GM12878 (cell line): Measurements from ENCODE around the gene ACTRT3.

Experiments
- BHLHE40 ChIP-seq, 2 experiments: fragments of 450-650 bp in 1 of 2; IDR thresholded peaks; 2 replicates each; pipeline ENCODE4 v1.6.1; 2011 to 2017; ENCODE audit warnings: low read depth in 2 of 2, borderline replicate concordance in 1 of 2, improper control_type of control experiment in 1 of 2, low read length in 1 of 2, mild to moderate bottlenecking in 1 of 2
- POLR2A ChIP-seq: IDR thresholded peaks from 2 replicates; pipeline ENCODE4 v1.6.1; 2011; ENCODE audit warnings: low read depth, mild to moderate bottlenecking, low read length
- SRF ChIP-seq, 2 experiments: IDR thresholded peaks; 2 replicates each; pipeline ENCODE4 v1.6.1; 2011; ENCODE audit warnings: low read depth in 2 of 2, low read length in 2 of 2, mild to moderate bottlenecking in 1 of 2, moderate library complexity in 1 of 2
- ZBTB4 ChIP-seq: fragments of 450-650 bp; formaldehyde crosslinking; IDR thresholded peaks from 2 replicates; pipeline ENCODE4 v1.4.0; 2022; ENCODE audit warnings: mild to moderate bottlenecking, moderate library complexity

GRCh38 chr3:169764882-169765612 is 4.3 kb downstream of the ACTRT3 start, which contains the start of gene TERC:
- peak; percentile 82 for TF ChIP-seq POLR2A
- TF ChIP-seq SRF (IDR thresholded peaks at IDR 0.05; ENCODE audit: low read depth in 2 of 2, low read length in 2 of 2) = 0 out of 4 replicates have a peak, but pooled peaks of 1 of the 2 experiments have one; percentile 59
- TF ChIP-seq ZBTB4 = no peak
- peak; percentile 26 to 63; a peak in 3 of 4 replicates for TF ChIP-seq BHLHE40 (IDR thresholded peaks at IDR 0.05; ENCODE audit: borderline replicate concordance in 1 of 2, low read depth in 2 of 2, low read length in 1 of 2)
